ENCODE data around the gene FOXN3. TPM values are rescaled to one million over a fixed set of nuclear protein-coding genes. Genes with fewer than 3 reads are reported as not detected.

Gene FOXN3
- polyA plus RNA-seq, 1 experiment, result 46.5 TPM

GRCh38 chr14:89368490-89369477 lies 48.2 kb downstream of the FOXN3 start:
- Histone ChIP-seq H3K27me3 (ENCODE audit: control insufficient read depth, insufficient read depth, low read length) (no peaks in the 10 kb centered on the region), H3K27ac (ENCODE audit: low read depth, low read length) (no peak overlapping the region), H3K9me3 (ENCODE audit: control insufficient read depth, insufficient read depth, low read length) (no peaks in the 10 kb centered on the region), H3K4me3 (ENCODE audit: low read depth, low read length) (no peak overlapping the region)
- DNase-seq (ENCODE audit: low read depth, low spot score), result no peak
- no peak for TF ChIP-seq CTCF (IDR thresholded peaks at IDR 0.05; ENCODE audit: low read depth, low read length)
- POLR2A ChIA-PET, result no interaction called here
- CTCF ChIA-PET, result no interaction called here

- DNase-seq (ENCODE audit: low read depth, low spot score), result no peak
- POLR2A ChIA-PET, result no interaction called here
- CTCF ChIA-PET, result no interaction called here
- no peak for TF ChIP-seq CTCF (IDR thresholded peaks at IDR 0.05; ENCODE audit: low read depth, low read length)
- Histone ChIP-seq H3K27ac (ENCODE audit: low read depth, low read length) (peak overlapping the region; percentile 11), H3K9me3 (ENCODE audit: control insufficient read depth, insufficient read depth, low read length) (no peaks in the 10 kb centered on the region), H3K27me3 (ENCODE audit: control insufficient read depth, insufficient read depth, low read length) (no peaks in the 10 kb centered on the region), H3K4me3 (ENCODE audit: low read depth, low read length) (no peak overlapping the region)
Measured at GRCh38 chr14:89367779-89368120, 49.3 kb downstream of the FOXN3 start.

DNA sequence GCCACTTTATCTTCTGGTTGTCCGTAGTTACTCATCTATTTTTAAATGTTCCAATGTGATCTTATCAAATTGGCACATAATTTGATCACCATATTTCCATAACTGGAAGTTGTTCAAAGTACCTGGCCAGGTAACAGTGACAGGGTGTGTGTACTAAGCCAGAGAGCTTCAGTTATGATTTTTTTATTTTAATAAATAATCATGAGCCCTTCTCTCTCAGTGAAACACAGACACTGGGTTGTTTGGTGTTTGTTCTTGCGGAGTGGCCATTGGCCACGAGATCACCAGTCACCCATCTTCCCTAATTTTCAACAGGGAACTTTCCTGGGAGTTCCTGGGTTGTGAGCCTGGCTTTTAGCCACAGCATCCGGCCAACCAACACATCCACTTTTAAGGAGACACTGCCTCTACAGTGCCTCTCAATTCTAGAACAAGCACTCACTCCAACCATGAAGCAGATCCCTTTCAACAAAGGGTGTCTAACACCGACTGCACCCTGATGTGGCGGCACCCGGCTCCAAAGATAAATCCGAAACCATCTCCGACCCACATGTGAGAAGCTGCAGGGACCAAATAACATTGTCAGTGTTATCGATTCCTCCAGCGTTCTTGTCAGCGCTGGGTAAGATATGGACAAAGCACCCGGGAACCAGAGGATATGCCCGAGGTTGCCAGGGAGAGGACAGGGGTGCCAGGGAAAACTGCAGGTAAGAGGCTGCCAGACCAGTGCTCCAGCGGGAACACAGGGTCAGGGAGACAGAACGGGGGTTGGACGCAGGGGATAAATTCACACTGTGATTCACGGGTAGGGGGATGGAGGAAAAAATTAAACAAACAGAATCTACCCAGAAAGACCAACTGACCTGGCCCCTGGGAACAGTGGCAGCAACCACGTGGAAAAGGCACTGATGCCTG lies 49.9 kb downstream of the FOXN3 start:
- no peak for TF ChIP-seq CTCF (IDR thresholded peaks at IDR 0.05; ENCODE audit: low read depth, low read length)
- H3K9me3 ChIP-seq (ENCODE audit: control insufficient read depth, insufficient read depth, low read length), result no peaks in the 10 kb centered on the region
- POLR2A ChIA-PET, result no interaction called here
- H3K27me3 ChIP-seq (ENCODE audit: control insufficient read depth, insufficient read depth, low read length), result no peaks in the 10 kb centered on the region
- CTCF ChIA-PET, result no interaction called here
- no peak overlapping the region for H3K4me3 ChIP-seq (ENCODE audit: low read depth, low read length)
- H3K27ac ChIP-seq (ENCODE audit: low read depth, low read length), result peak overlapping the region; percentile 11
- DNase-seq (ENCODE audit: low read depth, low spot score), result no peak

GRCh38 chr14:89365061-89365801 lies 51.8 kb downstream of the FOXN3 start:
- Histone ChIP-seq H3K4me3 (ENCODE audit: low read depth, low read length) (no peak overlapping the region), H3K27me3 (ENCODE audit: control insufficient read depth, insufficient read depth, low read length) (no peaks in the 10 kb centered on the region), H3K9me3 (ENCODE audit: control insufficient read depth, insufficient read depth, low read length) (no peaks in the 10 kb centered on the region), H3K27ac (ENCODE audit: low read depth, low read length) (no peak overlapping the region)
- DNase-seq (ENCODE audit: low read depth, low spot score), result no peak
- ChIA-PET CTCF (no interaction called here), POLR2A (interaction anchor here (0.5 kb wide), 1 partner anchor 46 kb away, joined by 3 read pairs; no protein-coding TSS in a partner anchor)
- TF ChIP-seq CTCF (IDR thresholded peaks at IDR 0.05; ENCODE audit: low read depth, low read length), result no peak
